IMR-90 (cell line): ENCODE data around the gene CCDC77. TPM values are rescaled to one million over a fixed set of nuclear protein-coding genes. Genes with fewer than 3 reads are reported as not detected.

ENCODE experiments used
- ATAC-seq: fragments of 200-7000 bp; cut with Tn5 transposase; 2 replicates; pipeline ENCODE4 v1.9.1; 2020; ENCODE audit warnings: low read depth, mild to moderate bottlenecking, moderate library complexity
- BruUV-seq: library from RNA; stranded (reverse); fragments of 400-500 nt; replicated peaks from 2 replicates; lab custom pipeline; 2021; lab: Mats Ljungman, UMichigan
- CTCF ChIA-PET: fragments of 300-600 bp; formaldehyde crosslinking; extraction: SDS; loops from one replicate; lab custom pipeline; 2021; ENCODE audit warnings: antibody characterized with exemption; lab: Yijun Ruan, JAX
- POLR2A ChIA-PET: fragments of 300-600 bp; sonication (Branson Sonifier 250); formaldehyde crosslinking; loops from one replicate; lab custom pipeline; 2022; ENCODE audit warnings: antibody characterized with exemption; ENCODE audit not compliant: unreplicated experiment; lab: Charles Lee
- DNase-seq: peaks from one replicate; pipeline ENCODE4 v3.0.0; 2013
- H2AFZ ChIP-seq: replicated peaks from 2 replicates; pipeline ENCODE3; 2013; ENCODE audit warnings: low read length, mild to moderate bottlenecking; ENCODE audit not compliant: poor library complexity
- H2AK5ac ChIP-seq: 2 replicates; pipeline ENCODE4 v1.6.1; 2013; ENCODE audit warnings: low read depth, low read length, inconsistent platforms
- H2AK9ac ChIP-seq: replicated peaks from 2 replicates; pipeline ENCODE3; 2013; ENCODE audit warnings: mild to moderate bottlenecking, low read depth, low read length, moderate library complexity; ENCODE audit not compliant: poor library complexity
- H2BK120ac ChIP-seq: 2 replicates; pipeline ENCODE4 v1.6.1; 2013; ENCODE audit warnings: low read depth, low read length, inconsistent platforms
- H2BK15ac ChIP-seq: 3 replicates; pipeline ENCODE4 v1.6.1; 2013; ENCODE audit warnings: low read depth, low read length, inconsistent platforms
- H2BK20ac ChIP-seq: 2 replicates; pipeline ENCODE4 v1.6.1; 2013; ENCODE audit warnings: low read depth, mild to moderate bottlenecking, inconsistent platforms, low read length, moderate library complexity
- H2BK5ac ChIP-seq: 2 replicates; pipeline ENCODE4 v1.6.1; 2013; ENCODE audit warnings: mild to moderate bottlenecking, low read depth, low read length, inconsistent platforms; ENCODE audit not compliant: poor library complexity, severe bottlenecking
- H3K14ac ChIP-seq: replicated peaks from 2 replicates; pipeline ENCODE4 v1.6.1; 2013; ENCODE audit warnings: low read depth, low read length, inconsistent platforms
- H3K18ac ChIP-seq: 2 replicates; pipeline ENCODE4 v1.6.1; 2013; ENCODE audit warnings: low read depth, low read length, control low read depth
- H3K23ac ChIP-seq: 2 replicates; pipeline ENCODE4 v1.6.1; 2013; ENCODE audit warnings: low read depth, low read length, inconsistent platforms
- H3K27ac ChIP-seq: 2 replicates; pipeline ENCODE4 v1.5.1; 2013; ENCODE audit warnings: mild to moderate bottlenecking, control low read depth, low read length; ENCODE audit not compliant: insufficient read depth
- H3K27me3 ChIP-seq: 2 replicates; pipeline ENCODE4 v1.6.1; 2013; ENCODE audit warnings: low read length; ENCODE audit not compliant: control insufficient read depth, insufficient read depth
- H3K36me3 ChIP-seq: 2 replicates; pipeline ENCODE4 v1.6.1; 2013; ENCODE audit warnings: low read length, mixed read lengths; ENCODE audit not compliant: control insufficient read depth, insufficient read depth
- H3K4ac ChIP-seq: 2 replicates; pipeline ENCODE4 v1.6.1; 2013; ENCODE audit warnings: low read depth, low read length, inconsistent platforms
- H3K4me1 ChIP-seq: 2 replicates; pipeline ENCODE4 v1.6.1; 2013; ENCODE audit warnings: low read length, mixed read lengths; ENCODE audit not compliant: control insufficient read depth, insufficient read depth
- H3K4me2 ChIP-seq: 2 replicates; pipeline ENCODE4 v1.6.1; 2013; ENCODE audit warnings: low read depth, mild to moderate bottlenecking, control low read depth, low read length, moderate library complexity
- H3K4me3 ChIP-seq: 2 replicates; pipeline ENCODE4 v1.5.1; 2013; ENCODE audit warnings: low read depth, mild to moderate bottlenecking, control low read depth, low read length, moderate library complexity; ENCODE audit not compliant: insufficient read depth
- H3K56ac ChIP-seq: 2 replicates; pipeline ENCODE4 v1.6.1; 2013; ENCODE audit warnings: low read length, inconsistent platforms; ENCODE audit not compliant: insufficient read depth; ENCODE audit errors: extremely low read depth
- H3K79me1 ChIP-seq, 2 experiments: 2 replicates each; pipeline ENCODE4 v1.6.1; 2013; ENCODE audit warnings: low read length in 2 of 2, inconsistent platforms in 1 of 2, low read depth in 1 of 2
- H3K9ac ChIP-seq: 2 replicates; pipeline ENCODE4 v1.6.1; 2013; ENCODE audit warnings: low read depth, low read length, control low read depth
- H3K9me1 ChIP-seq: 2 replicates; pipeline ENCODE4 v1.6.1; 2013; ENCODE audit warnings: low read length, inconsistent platforms; ENCODE audit not compliant: insufficient read depth
- H3K9me3 ChIP-seq: 2 replicates; pipeline ENCODE4 v1.6.1; 2013; ENCODE audit warnings: low read length; ENCODE audit not compliant: control insufficient read depth, insufficient read depth
- H4K20me1 ChIP-seq: 2 replicates; pipeline ENCODE4 v1.6.1; 2013; ENCODE audit warnings: low read length, inconsistent platforms; ENCODE audit not compliant: insufficient read depth
- H4K5ac ChIP-seq: 2 replicates; pipeline ENCODE4 v1.6.1; 2013; ENCODE audit warnings: mild to moderate bottlenecking, low read depth, low read length, control low read depth
- H4K8ac ChIP-seq, 2 experiments: 2 replicates each; pipeline ENCODE4 v1.6.1; 2013; ENCODE audit warnings: low read depth in 2 of 2, low read length in 2 of 2, control low read depth in 1 of 2, inconsistent platforms in 1 of 2
- H4K91ac ChIP-seq: 2 replicates; pipeline ENCODE4 v1.6.1; 2013; ENCODE audit warnings: low read depth, low read length, inconsistent platforms; ENCODE audit not compliant: insufficient read depth
- BHLHE40 ChIP-seq: fragments of 150-350 bp; IDR thresholded peaks from 2 replicates; pipeline ENCODE4 v1.6.1; 2016; ENCODE audit warnings: mild to moderate bottlenecking, low read depth, low read length
- MXI1 ChIP-seq: IDR thresholded peaks from 2 replicates; pipeline ENCODE4 v1.6.1; 2012; ENCODE audit warnings: low read depth, mild to moderate bottlenecking, low read length, moderate library complexity, borderline replicate concordance
- RAD21 ChIP-seq: IDR thresholded peaks from 2 replicates; pipeline ENCODE4 v1.6.1; 2012; ENCODE audit warnings: low read length, improper control_type of control experiment
- SMC3 ChIP-seq: fragments of 150-350 bp; IDR thresholded peaks from 2 replicates; pipeline ENCODE4 v1.6.1; 2016; ENCODE audit warnings: low read depth, mild to moderate bottlenecking, antibody characterized with exemption, low read length, moderate library complexity
- WGBS, 2 experiments: methylation state at CpG; one replicate each; pipeline versions ENCODE4 v1.1.5 to v1.1.7; 2013; ENCODE audit warnings: missing lambda C conversion rate in 2 of 2; ENCODE audit not compliant: insufficient read length in 1 of 2; ENCODE audit errors: extremely low coverage in 2 of 2; 5-methylcytosine and 5-hydroxymethylcytosine counted together
- dilution Hi-C: fragments of 300-500 bp; cut with HindIII; formaldehyde crosslinking; loops from one replicate; pipeline ENCODE4 v1.14.3; 2018; ENCODE audit warnings: low sequenced_read_pairs; ENCODE audit not compliant: unreplicated experiment
- in situ Hi-C: fragments of 300-500 bp; cut with MboI; formaldehyde crosslinking; loops from 3 replicates; pipeline ENCODE4 v1.14.3; 2019; ENCODE audit warnings: low sequenced_read_pairs, inconsistent platforms, mixed read lengths
- intact Hi-C: fragments of 100-400 bp; cut with micrococcal nuclease; formaldehyde crosslinking; loops from 2 replicates; pipeline ENCODE4 v1.10.0; 2022
- polyA plus RNA-seq, 3 experiments: library from polyadenylated mRNA; depleted of rRNA; stranded (reverse); fragments of >200 nt; gene quantifications; 2 replicates each; pipeline ENCODE4 v1.2.3, GENCODE V29; 2012; ENCODE audit warnings: low replicate concordance in 1 of 3
- total RNA-seq: library from RNA; depleted of rRNA; stranded (reverse); fragments of >200 nt; gene quantifications from 2 replicates; pipeline ENCODE4 v1.2.3, GENCODE V29; 2012

The CCDC77 gene
- total and polyA plus RNA-seq, 2 of the 4 experiments (the other 2 are of a cell fraction): 6.6 to 7.2 TPM

GRCh38 chr12:452667-453210 lies 51.3 kb downstream of the CCDC77 start:
- Histone ChIP-seq H3K23ac (no peak overlapping the region), H3K9me3 (peaks cover under 1% of the 10 kb centered on the region; the same call in 1 of the 2 replicates), H2BK20ac (no peak overlapping the region), H4K8ac (no peak overlapping the region), H4K5ac (no peak overlapping the region), H3K9ac (no peak overlapping the region), H4K91ac (no peak overlapping the region), H3K56ac (no peak overlapping the region), H3K27ac (no peak overlapping the region), H3K4me2 (no peak overlapping the region), H2BK15ac (no peak overlapping the region), H3K36me3 (no peaks in the 10 kb centered on the region), H2AK9ac (no peak overlapping the region), H3K9me1 (no peaks in the 10 kb centered on the region), H3K4me3 (no peak overlapping the region), H3K4me1 (no peaks in the 10 kb centered on the region), H2AK5ac (no peak overlapping the region), H4K20me1 (no peaks in the 10 kb centered on the region), H2BK120ac (no peak overlapping the region), H3K27me3 (peaks cover 48% of the 10 kb centered on the region), H3K14ac (no peak overlapping the region), H3K4ac (no peak overlapping the region), H3K18ac (no peak overlapping the region), H3K79me1 (no peaks in the 10 kb centered on the region), H2AFZ (no peak overlapping the region), H2BK5ac (no peak overlapping the region)
- ATAC-seq (no peak), DNase-seq (no peak)
- WGBS, 2 experiments: no CpG with 5 or more reads among the region's 25 CpGs
- no peak for TF ChIP-seq RAD21
- TF ChIP-seq BHLHE40: no peak
- TF ChIP-seq MXI1: no peak
- TF ChIP-seq SMC3: 0 out of 2 replicates have a peak, but pooled peaks have one; percentile 3
- POLR2A ChIA-PET: no interaction called here
- CTCF ChIA-PET: interaction anchor here (0.6 to 0.9 kb wide), 3 partner anchors 11 to 95 kb away, joined by 3 to 7 read pairs (median 5); no protein-coding TSS in a partner anchor
- BruUV-seq: no TSS peak
- in situ Hi-C loops (no loop called here), dilution Hi-C loops (no loop called here), intact Hi-C loops (loop anchor here (1.0 kb wide), 1 partner anchor 95 kb away; no protein-coding TSS in a partner anchor)
